GM23248 (cell line): ENCODE results near the gene AP4E1. TPM values are rescaled to one million over a fixed set of nuclear protein-coding genes. Genes with fewer than 3 reads are reported as not detected.

Source experiments
- DNase-seq: peaks from one replicate; pipeline ENCODE4 v3.0.0-alpha.2; 2015
- H2AFZ ChIP-seq: fragments of 200-600 bp; sonication (generic); 2 replicates; pipeline ENCODE4 v1.6.1; 2016; ENCODE audit warnings: antibody characterized with exemption
- H3F3A ChIP-seq: fragments of 200-600 bp; sonication (generic); 2 replicates; pipeline ENCODE4 v1.6.1; 2016; ENCODE audit warnings: mild to moderate bottlenecking, antibody characterized with exemption, mixed run types; ENCODE audit not compliant: insufficient read depth
- H3K27ac ChIP-seq: fragments of 200-600 bp; sonication (generic); 2 replicates; pipeline ENCODE4 v1.5.1; 2016; ENCODE audit warnings: mild to moderate bottlenecking
- H3K27me3 ChIP-seq: fragments of 200-600 bp; sonication (generic); replicated peaks from 2 replicates; pipeline ENCODE4 v1.6.1; 2016; ENCODE audit warnings: mild to moderate bottlenecking; ENCODE audit not compliant: insufficient read depth
- H3K36me3 ChIP-seq: fragments of 200-600 bp; sonication (generic); 2 replicates; pipeline ENCODE4 v1.6.1; 2016; ENCODE audit warnings: low read depth, mild to moderate bottlenecking
- H3K4me1 ChIP-seq: fragments of 200-600 bp; sonication (generic); 2 replicates; pipeline ENCODE4 v1.6.1; 2016; ENCODE audit warnings: mild to moderate bottlenecking; ENCODE audit not compliant: insufficient read depth
- H3K4me2 ChIP-seq: fragments of 200-600 bp; sonication (generic); one replicate; pipeline ENCODE4 v1.6.1; 2016; ENCODE audit warnings: mild to moderate bottlenecking; ENCODE audit not compliant: unreplicated experiment
- H3K4me3 ChIP-seq: fragments of 200-600 bp; sonication (generic); 2 replicates; pipeline ENCODE4 v1.5.1; 2016; ENCODE audit warnings: mild to moderate bottlenecking
- H3K79me2 ChIP-seq: fragments of 200-600 bp; sonication (generic); 2 replicates; pipeline ENCODE4 v1.6.1; 2016; ENCODE audit warnings: mild to moderate bottlenecking; ENCODE audit not compliant: insufficient read depth
- H3K9ac ChIP-seq: fragments of 200-600 bp; sonication (generic); 2 replicates; pipeline ENCODE4 v1.6.1; 2016; ENCODE audit warnings: mild to moderate bottlenecking
- H3K9me2 ChIP-seq: fragments of 200-600 bp; sonication (generic); 2 replicates; pipeline ENCODE4 v1.6.1; 2016; ENCODE audit warnings: mixed run types, mild to moderate bottlenecking, moderate library complexity; ENCODE audit not compliant: insufficient read depth
- H3K9me3 ChIP-seq: fragments of 200-600 bp; sonication (generic); one replicate; pipeline ENCODE4 v1.6.1; 2017; ENCODE audit warnings: low read depth
- H4K20me1 ChIP-seq: fragments of 200-600 bp; sonication (generic); 2 replicates; pipeline ENCODE4 v1.6.0; 2016; ENCODE audit not compliant: insufficient read depth
- EZH2 ChIP-seq: fragments of 200-600 bp; sonication (generic); IDR thresholded peaks from 2 replicates; pipeline ENCODE4 v1.6.1; 2018; ENCODE audit warnings: antibody characterized with exemption, mild to moderate bottlenecking; ENCODE audit not compliant: insufficient read depth, poor library complexity, severe bottlenecking
- EZH2phosphoT487 ChIP-seq: fragments of 200-600 bp; sonication (generic); IDR thresholded peaks from 2 replicates; pipeline ENCODE4 v1.6.1; 2018; ENCODE audit warnings: antibody characterized with exemption, moderate library complexity, mild to moderate bottlenecking, low read depth; ENCODE audit not compliant: insufficient read depth
- whole genome bisulfite sequencing, 2 experiments: methylation state at CpG; one replicate each; pipeline ENCODE4 v1.1.6; 2015 to 2017; ENCODE audit warnings: low lambda C conversion rate in 2 of 2, low coverage in 1 of 2; ENCODE audit errors: missing lambda C conversion rate in 2 of 2; 5-methylcytosine and 5-hydroxymethylcytosine counted together
- in situ Hi-C: fragments of 300-500 bp; cut with MboI; formaldehyde crosslinking; loops from 2 replicates; pipeline ENCODE4 v1.15.0; 2020
- polyA plus RNA-seq: library from polyadenylated mRNA; unstranded; fragments of >200 nt; fragmentation: Nextera tagmentation; extraction: Ambion mirVana; gene quantifications from 2 replicates; pipeline ENCODE4 v1.2.1, GENCODE V29; 2016
- total RNA-seq: library from RNA; depleted of rRNA; stranded (reverse); fragments of >200 nt; shearing (Covaris generic); gene quantifications from 2 replicates; pipeline ENCODE4 v1.2.3, GENCODE V29; 2014; rRNA removed

The AP4E1 gene
- total and polyA plus RNA-seq, 2 experiments from 2014 or later = 6.2 to 15.0 TPM

DNA sequence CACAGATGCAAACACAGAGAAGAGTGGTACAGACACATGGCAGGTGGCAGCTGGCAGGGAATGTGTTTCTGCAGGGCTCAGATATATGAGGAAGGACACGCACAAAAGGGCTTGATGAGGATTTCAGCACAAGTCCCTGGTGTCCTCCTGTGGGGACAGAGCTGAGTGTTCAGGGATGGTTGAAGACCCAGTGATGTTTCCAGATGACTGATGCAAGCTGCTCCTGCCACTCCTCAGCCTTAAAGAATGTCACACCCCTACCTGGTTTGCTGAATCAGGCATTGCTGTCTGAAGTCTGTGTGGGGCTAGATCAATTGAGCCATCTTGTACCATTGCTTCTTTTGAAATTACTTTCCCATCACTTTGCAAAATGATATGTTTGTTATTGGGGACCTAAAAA lies 146.1 kb downstream of the AP4E1 start:
- Histone ChIP-seq H4K20me1 (no peaks in the 10 kb centered on the region), H3F3A (no peaks in the 10 kb centered on the region), H3K4me1 (no peaks in the 10 kb centered on the region), H3K9me3 (no peaks in the 10 kb centered on the region), H3K27ac (no peak overlapping the region), H3K79me2 (no peaks in the 10 kb centered on the region), H3K9ac (no peak overlapping the region), H3K27me3 (no peaks in the 10 kb centered on the region), H2AFZ (no peak overlapping the region), H3K9me2 (no peaks in the 10 kb centered on the region), H3K4me2 (no peak overlapping the region), H3K36me3 (no peaks in the 10 kb centered on the region), H3K4me3 (no peak overlapping the region)
- DNase-seq = no peak
- 96 to 100% methylated on average over 1 of the region's 1 CpG for WGBS, 2 experiments
- no peak for TF ChIP-seq EZH2phosphoT487
- no peak for TF ChIP-seq EZH2
- in situ Hi-C loops = no loop called here

Other genes with a start within 250 kb of the AP4E1 start
- gene TRPM7, start 221.9 kb upstream of the AP4E1 start, total RNA-seq = 38.4 and 75.2 TPM in 2 replicates
- 12.7 and 15.5 TPM in 2 replicates for gene TRPM7, start 221.9 kb upstream of the AP4E1 start, polyA plus RNA-seq
- gene SPPL2A, start 143.0 kb upstream of the AP4E1 start, total RNA-seq = 124 and 212 TPM in 2 replicates
- 149 TPM in 2 replicates for gene SPPL2A, start 143.0 kb upstream of the AP4E1 start, polyA plus RNA-seq
- gene TNFAIP8L3, start 186.2 kb downstream of the AP4E1 start, total RNA-seq = 2.8 and 6.8 TPM in 2 replicates
- gene TNFAIP8L3, start 186.2 kb downstream of the AP4E1 start, polyA plus RNA-seq = 2.0 and 2.5 TPM in 2 replicates